Activated naive CD4-positive, alpha-beta T cell (primary cell): ENCODE measurements around the gene PRR29.
A peak's percentile ranks its signal among the peaks of the same experiment; 100 is the strongest.
"Not testable (repeated sequence)": the region's sequence is repeated elsewhere in the genome, so short reads cannot be mapped to it uniquely, and the experiment has no call there.

Experiments used
- DNase-seq, 4 experiments: peaks; one replicate each; lab custom pipeline; 2025; lab: John Stamatoyannopoulos, UW

Gene PRR29

DNA sequence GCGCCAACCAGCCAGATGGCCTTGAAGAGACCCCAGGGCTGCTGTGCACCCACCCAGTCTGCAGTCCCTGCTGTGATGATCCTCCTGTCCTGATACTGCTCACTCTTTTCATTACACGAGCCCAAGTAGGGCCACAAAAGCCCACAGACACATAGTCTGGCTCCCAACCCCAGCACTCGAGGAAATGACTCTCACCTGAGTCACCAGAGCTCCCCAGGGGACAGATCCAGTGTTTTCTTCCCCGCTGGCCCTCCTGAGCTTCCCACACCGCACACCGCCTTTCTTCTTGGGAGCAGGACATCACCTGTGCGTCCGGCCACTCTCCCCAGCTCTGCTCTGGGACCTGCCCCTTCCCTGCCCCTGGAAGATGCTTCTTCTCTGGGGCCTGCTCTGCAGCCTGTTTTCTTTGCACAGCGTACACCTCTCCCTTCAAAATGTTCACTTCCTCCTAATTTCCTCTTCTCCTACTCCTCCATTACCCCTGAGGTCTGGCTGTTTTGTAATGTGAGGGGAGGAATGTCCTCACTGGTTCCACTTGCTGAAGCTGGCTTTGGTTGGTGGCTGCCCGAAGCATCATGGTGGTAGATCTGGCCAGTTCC, 23.5 kb upstream of the PRR29 start:
- no peak for DNase-seq

- no peak for DNase-seq
These were observed 22.5 kb upstream of the PRR29 start for GRCh38 chr17:63975541-63976092.

DNA sequence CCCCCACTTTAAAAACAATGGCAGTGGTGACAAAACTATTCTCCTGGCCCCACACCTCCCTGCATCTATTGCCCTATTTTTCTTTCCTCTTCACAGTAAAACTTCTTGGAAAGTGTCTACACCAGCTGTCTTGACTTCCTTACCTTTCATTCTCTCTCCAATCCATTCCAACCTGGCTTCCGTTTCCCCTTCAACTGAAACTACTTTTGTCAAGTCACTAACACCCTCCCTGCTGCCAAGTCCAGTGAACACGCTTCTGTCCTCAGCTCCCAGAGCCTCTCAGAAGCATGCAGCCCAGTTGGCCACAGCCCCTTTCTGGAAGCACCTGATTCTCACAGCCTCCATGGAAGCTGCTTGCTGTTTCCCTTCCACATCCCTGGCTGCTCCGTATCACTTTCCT, 21.4 kb upstream of the PRR29 start:
- DNase-seq, result no peak

DNA sequence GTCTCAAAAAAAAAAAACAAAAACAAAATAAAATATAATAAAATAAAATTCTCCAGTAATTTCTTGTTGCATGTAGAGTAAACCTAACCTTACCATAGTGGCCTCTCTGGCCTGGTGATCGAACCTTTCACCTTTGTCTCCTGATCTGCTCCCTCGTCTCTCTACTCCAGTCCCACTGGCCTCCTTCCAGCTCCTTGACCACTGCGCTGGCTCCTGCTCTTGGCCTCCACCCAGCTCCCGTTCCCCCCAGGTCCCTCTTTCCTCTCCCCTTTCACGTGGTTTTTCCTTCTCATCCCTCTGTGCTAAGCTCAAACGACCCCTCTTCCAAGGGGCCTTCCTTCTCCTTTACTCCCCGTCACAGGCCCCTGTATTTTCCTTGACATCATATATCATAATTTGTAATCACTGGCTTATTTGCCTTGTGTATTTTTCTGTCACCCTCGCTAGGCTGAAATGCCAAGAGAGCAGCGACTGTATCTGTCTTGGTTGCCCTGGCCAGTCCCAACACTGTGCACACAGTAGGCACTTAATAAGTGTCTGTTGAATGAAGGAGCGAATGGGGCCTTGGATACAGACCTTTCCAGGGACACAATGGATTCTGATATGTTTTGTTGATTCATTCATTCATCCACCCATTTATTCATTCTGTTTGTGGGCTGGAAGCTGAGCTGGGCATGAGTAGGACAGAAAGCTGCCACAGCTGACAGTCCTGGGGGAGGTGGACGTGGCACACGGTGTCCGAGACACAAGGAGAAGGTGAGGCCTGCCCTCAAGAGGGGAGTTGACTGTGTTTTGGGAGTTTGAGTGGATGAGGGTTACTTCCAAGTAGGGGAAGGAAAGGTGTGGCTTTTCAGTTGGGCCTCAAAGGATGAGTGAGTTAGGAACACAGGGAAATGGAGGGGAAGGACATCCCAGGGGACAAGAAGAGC, 19.6 kb upstream of the PRR29 start:
- DNase-seq, result no peak

DNA sequence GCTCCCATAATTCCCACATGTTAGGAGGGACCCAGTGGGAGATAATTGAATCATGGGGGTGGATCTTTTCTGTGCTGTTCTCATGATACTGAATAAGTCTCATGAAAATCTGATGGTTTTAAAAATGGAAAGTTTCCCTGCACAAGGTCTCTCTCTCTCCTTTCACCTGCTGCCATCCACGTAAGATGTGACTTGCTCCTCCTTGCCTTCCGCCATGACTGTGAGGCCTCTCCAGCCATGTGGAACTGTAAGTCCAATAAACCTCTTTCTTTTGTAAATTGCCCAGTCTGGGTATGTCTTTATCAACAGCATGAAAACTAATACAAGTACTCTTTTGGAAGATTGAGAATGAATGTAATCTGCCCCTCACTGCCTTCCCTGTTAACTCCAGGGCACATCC, 15.5 kb upstream of the PRR29 start:
- not testable (repeated sequence) for DNase-seq

GRCh38 chr17:63983320-63983719, 14.8 kb upstream of the PRR29 start:
- DNase-seq, result no peak

DNA sequence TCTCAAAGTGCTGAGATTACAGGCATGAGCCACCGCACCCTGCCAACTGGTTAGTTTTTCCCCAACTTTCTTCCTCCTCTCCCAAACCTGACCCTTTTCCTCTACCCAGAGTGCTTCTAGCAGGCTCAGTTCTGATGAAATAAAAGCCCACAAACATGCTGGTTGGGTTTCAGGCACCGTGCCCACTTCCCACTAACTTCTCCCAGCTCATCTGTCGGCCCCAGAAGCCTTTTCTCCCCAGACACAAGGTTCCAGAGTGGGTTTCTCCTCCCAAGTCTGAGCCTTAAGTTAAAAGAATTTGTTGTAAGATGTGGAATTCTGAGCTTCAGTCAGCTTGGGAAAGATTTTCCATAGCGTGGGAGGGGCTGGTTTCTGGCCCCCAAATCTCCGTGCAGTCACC, 13.9 kb upstream of the PRR29 start:
- no peak for DNase-seq

- peak in 1 of 4 experiments; percentile 11 for DNase-seq
These were observed 13.3 kb upstream of the PRR29 start for GRCh38 chr17:63984651-63985386.

DNA sequence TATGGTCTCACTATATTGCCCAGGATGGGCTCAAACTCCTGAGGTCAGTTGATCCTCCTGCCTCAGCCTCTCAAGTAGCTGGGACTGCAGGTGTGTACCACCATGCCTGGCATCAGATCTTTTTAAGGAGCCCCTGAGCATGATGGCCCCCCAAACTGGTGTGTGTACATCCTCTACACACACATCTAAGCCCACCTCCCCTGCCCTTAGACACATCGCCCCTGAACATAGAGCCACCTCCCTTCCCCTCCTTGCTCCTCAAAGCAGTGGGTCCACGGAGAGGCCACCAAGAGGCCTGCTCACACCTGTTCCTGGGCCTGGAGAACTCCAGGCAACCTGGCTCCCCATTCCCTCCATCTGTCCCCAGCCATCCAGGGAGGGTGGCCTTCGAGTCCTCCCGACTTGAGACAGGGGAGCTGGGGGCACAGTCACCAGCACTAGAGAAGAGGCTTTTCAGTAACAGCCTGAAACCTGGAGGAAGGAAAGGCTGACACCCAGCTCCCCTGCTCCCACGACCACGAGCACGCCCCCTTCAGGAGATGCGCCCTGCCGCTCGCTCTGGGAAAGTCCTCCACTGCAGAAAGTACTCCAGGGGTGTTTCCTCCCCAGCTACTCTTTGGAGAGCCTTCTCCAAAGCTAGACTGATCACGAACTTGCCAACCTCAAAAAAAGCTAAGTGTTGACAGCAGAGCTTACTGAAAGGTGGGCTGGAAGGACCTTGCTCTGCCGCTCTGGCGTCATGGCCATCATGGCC, 12.6 kb upstream of the PRR29 start:
- DNase-seq, result no peak

- no peak for DNase-seq
These were observed 11.3 kb upstream of the PRR29 start for GRCh38 chr17:63986821-63987220.

- DNase-seq, result no peak
These were observed 10.7 kb upstream of the PRR29 start for GRCh38 chr17:63987221-63988126.

- DNase-seq, result no peak
These were observed 10.0 kb upstream of the PRR29 start for GRCh38 chr17:63988127-63988478.

DNA sequence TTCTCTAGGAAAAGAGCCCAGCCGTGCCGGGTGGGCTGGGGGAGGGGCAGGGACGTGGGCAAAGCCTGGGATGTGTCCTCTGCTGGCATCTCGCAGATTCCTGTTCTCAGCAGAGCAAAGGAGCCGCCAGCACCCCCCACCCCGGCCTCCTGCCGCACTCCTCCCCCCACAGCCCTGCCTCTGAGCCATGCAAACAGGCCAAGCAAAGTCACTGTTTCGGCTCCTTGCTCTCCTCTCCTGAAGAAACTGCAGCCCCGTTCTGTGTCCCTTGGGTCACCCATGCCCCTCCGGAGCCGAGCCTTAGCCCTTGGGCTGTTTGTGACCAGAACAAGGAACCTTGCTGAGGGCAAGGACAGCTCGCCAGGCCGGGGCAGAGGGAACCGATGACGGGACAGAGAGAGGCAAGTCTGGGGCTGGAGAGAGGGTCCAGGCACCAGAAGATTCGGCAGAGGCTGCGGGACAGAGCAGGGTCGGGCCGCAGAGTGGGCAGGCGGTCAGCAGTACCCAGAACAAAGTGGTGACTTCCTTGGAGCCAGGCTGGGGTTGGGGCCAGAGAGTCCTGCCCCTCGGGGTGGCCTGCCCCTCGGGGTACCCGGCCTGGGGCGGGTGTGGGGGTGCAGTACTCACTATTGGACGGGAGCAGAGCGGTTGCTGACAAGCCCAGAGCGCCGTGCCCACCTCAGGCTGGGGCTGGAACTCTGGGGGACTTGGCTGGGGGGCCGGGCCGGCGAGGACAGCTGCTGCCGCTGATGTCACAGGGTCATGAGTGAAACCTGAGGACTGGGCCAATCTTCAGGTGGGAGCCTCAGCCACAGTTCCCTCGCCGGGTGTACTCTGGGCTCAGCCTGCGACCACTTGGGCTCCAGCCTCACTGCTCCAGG, 9.2 kb upstream of the PRR29 start:
- DNase-seq, result no peak

DNA sequence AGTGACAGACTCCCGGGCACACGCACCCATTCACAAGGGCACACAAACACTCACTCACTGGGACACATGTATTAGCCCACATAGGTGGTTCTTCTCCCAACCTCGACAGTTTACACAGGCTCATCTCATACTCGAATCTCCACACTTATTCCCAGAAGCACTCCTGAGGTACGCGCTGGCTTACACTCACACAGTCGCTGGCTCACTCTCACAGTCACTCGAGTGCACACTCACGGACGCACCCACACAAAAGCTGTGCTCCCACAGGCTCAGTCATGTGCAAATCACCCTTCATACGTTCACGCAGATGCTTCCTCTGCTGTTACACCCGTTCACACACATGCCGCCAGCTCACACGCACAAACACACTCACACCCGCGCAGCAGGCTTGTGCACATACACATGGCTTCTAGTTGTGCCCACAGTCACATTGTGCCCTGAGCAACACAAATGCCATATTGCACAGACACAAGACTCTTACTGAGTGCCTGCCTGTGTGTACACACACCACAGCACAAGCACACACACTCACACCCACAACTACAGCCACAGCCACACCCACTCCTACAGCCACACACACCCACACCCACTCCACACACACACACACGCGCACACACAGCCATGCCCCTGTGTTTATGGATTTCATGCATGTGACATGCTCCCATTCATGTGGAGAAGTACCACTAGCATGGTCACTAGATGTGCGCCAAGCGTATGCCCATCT, 8.4 kb upstream of the PRR29 start:
- no peak for DNase-seq

DNA sequence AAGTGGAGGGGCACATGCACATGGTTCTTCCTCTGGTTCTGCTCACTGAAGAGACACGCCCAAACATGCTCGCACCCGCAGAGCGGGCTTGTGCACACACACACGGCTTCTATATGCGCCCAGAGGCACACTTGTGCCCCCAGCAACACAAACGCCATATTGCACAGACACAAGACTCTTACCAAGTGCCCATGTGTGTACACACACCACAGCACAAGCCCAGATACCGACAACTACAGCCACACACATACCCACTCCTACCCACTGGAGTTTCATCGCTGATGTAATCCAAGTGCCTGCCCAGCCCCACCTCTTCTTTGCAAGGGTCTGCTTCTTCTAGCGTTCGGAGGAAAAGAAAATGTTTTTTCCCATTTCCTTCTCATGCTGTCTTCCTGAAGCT, 6.5 kb upstream of the PRR29 start:
- no peak for DNase-seq

GRCh38 chr17:63993368-63993985, 4.7 kb upstream of the PRR29 start:
- DNase-seq, result no peak

GRCh38 chr17:63995626-63996025, 2.5 kb upstream of the PRR29 start:
- no peak for DNase-seq

- DNase-seq, result no peak
These were observed 1.5 kb upstream of the PRR29 start for GRCh38 chr17:63996430-63997182.
